SK-N-SH (cell line): Measurements from ENCODE around the gene BCAT1. TPM values are rescaled to one million over a fixed set of nuclear protein-coding genes. Genes with fewer than 3 reads are reported as not detected.

Experiments used
- CTCF ChIA-PET: fragments of 300-600, 350-600 bp; formaldehyde crosslinking; extraction: SDS; loops from one replicate; lab custom pipeline; 2021; lab: Yijun Ruan, JAX
- POLR2A ChIA-PET: fragments of 350-600 bp; sonication (Branson Sonifier 250); formaldehyde crosslinking; extraction: SDS; loops from one replicate; lab custom pipeline; 2020; ENCODE audit warnings: antibody characterized with exemption, inconsistent platforms; lab: Yijun Ruan, JAX
- DNase-seq: peaks from one replicate; pipeline ENCODE4 v3.0.0; 2012
- H2AFZ ChIP-seq: fragments of 200-600 bp; sonication (generic); 2 replicates; pipeline ENCODE4 v1.8.1; 2016; ENCODE audit warnings: antibody characterized with exemption, mild to moderate bottlenecking, low read depth
- H3F3A ChIP-seq: fragments of 200-600 bp; sonication (generic); replicated peaks from 2 replicates; pipeline ENCODE3; 2016; ENCODE audit warnings: antibody characterized with exemption, mild to moderate bottlenecking; ENCODE audit not compliant: insufficient read depth
- H3K27ac ChIP-seq, 2 experiments: fragments of 200-500 bp in 1 of 2; fragments of 200-600 bp in 1 of 2; sonication (Bioruptor generic) in 1 of 2; sonication (generic), shearing (Covaris generic) in 1 of 2; 2 replicates each; pipeline versions ENCODE4 v1.5.1 to v1.6.1; 2014 to 2016; ENCODE audit warnings: low read depth in 2 of 2, inconsistent platforms in 1 of 2, low read length in 1 of 2, mild to moderate bottlenecking in 1 of 2, mixed read lengths in 1 of 2
- H3K27me3 ChIP-seq: fragments of 200-600 bp; sonication (generic), shearing (Covaris generic); 2 replicates; pipeline ENCODE4 v1.6.1; 2016; ENCODE audit warnings: mixed run types; ENCODE audit not compliant: insufficient read depth
- H3K36me3 ChIP-seq, 2 experiments: fragments of 200-500 bp in 1 of 2; fragments of 200-600 bp in 1 of 2; sonication (Bioruptor generic) in 1 of 2; sonication (generic) in 1 of 2; replicated peaks in 1 of 2; 2 replicates each; pipeline versions ENCODE3 to v1.5.1; 2014 to 2016; ENCODE audit warnings: low read length in 1 of 2, mild to moderate bottlenecking in 1 of 2; ENCODE audit not compliant: insufficient read depth in 2 of 2, control insufficient read depth in 1 of 2
- H3K4me1 ChIP-seq, 2 experiments: fragments of 200-500 bp in 1 of 2; fragments of 200-600 bp in 1 of 2; sonication (Bioruptor generic) in 1 of 2; sonication (generic), shearing (Covaris generic) in 1 of 2; 2 replicates each; pipeline versions ENCODE4 v1.5.1 to v1.6.1; 2014 to 2016; ENCODE audit warnings: low read depth in 1 of 2, low read length in 1 of 2, mixed run types in 1 of 2; ENCODE audit not compliant: insufficient read depth in 2 of 2, control insufficient read depth in 1 of 2
- H3K4me2 ChIP-seq: fragments of 200-600 bp; sonication (generic), shearing (Covaris generic); 2 replicates; pipeline ENCODE4 v1.6.1; 2017; ENCODE audit warnings: mixed run types
- H3K4me3 ChIP-seq, 2 experiments: fragments of 200-500 bp in 1 of 2; fragments of 200-600 bp in 1 of 2; sonication (Bioruptor generic) in 1 of 2; sonication (generic), shearing (Covaris generic) in 1 of 2; 2 replicates each; pipeline versions ENCODE4 v1.5.1 to v1.8.1; 2014 to 2016; ENCODE audit warnings: low read depth in 2 of 2, inconsistent platforms in 1 of 2, low read length in 1 of 2, mild to moderate bottlenecking in 1 of 2, mixed read lengths in 1 of 2, moderate library complexity in 1 of 2
- H3K79me2 ChIP-seq: fragments of 200-600 bp; sonication (generic); 2 replicates; pipeline ENCODE4 v1.8.1; 2017; ENCODE audit warnings: mild to moderate bottlenecking; ENCODE audit not compliant: insufficient read depth
- H3K9ac ChIP-seq: fragments of 200-600 bp; sonication (generic); 2 replicates; pipeline ENCODE4 v1.6.1; 2017; ENCODE audit warnings: mixed run types
- H3K9me2 ChIP-seq: fragments of 200-600 bp; sonication (generic); 2 replicates; pipeline ENCODE4 v1.6.1; 2017; ENCODE audit warnings: mixed run types
- H3K9me3 ChIP-seq: fragments of 200-600 bp; sonication (generic); 2 replicates; pipeline ENCODE4 v1.6.1; 2017; ENCODE audit warnings: mixed run types, mild to moderate bottlenecking, moderate library complexity
- H4K20me1 ChIP-seq: fragments of 200-600 bp; sonication (generic); 2 replicates; pipeline ENCODE4 v1.6.1; 2017; ENCODE audit warnings: mild to moderate bottlenecking, mixed run types; ENCODE audit not compliant: insufficient read depth
- ELF1 ChIP-seq: IDR thresholded peaks from 2 replicates; pipeline ENCODE4 v1.4.0; 2012
- FOSL2 ChIP-seq: IDR thresholded peaks from 2 replicates; pipeline ENCODE4 v1.4.0; 2012; ENCODE audit warnings: low read depth, mild to moderate bottlenecking, moderate library complexity, borderline replicate concordance
- GABPA ChIP-seq: IDR thresholded peaks from 2 replicates; pipeline ENCODE4 v1.4.0; 2012; ENCODE audit warnings: low read depth, mild to moderate bottlenecking
- MEF2A ChIP-seq: IDR thresholded peaks from 2 replicates; pipeline ENCODE4 v1.4.0; 2012; ENCODE audit warnings: low read depth, borderline replicate concordance
- MXI1 ChIP-seq: IDR thresholded peaks from 2 replicates; pipeline ENCODE4 v1.6.1; 2012; ENCODE audit warnings: mild to moderate bottlenecking, low read depth, low read length, improper control_type of control experiment
- NFIC ChIP-seq: IDR thresholded peaks from 2 replicates; pipeline ENCODE4 v1.4.0; 2012; ENCODE audit warnings: borderline replicate concordance
- NRF1 ChIP-seq: IDR thresholded peaks from 2 replicates; pipeline ENCODE4 v1.6.1; 2012; ENCODE audit warnings: low read depth, mild to moderate bottlenecking, low read length
- POLR2AphosphoS5 ChIP-seq: IDR thresholded peaks from 2 replicates; pipeline ENCODE4 v1.6.1; 2012; ENCODE audit warnings: low read depth, low read length
- TAF1 ChIP-seq: IDR thresholded peaks from 2 replicates; pipeline ENCODE4 v1.6.1; 2012; ENCODE audit warnings: low read depth, mild to moderate bottlenecking, low read length, moderate library complexity, borderline replicate concordance
- TCF12 ChIP-seq: IDR thresholded peaks from 2 replicates; pipeline ENCODE4 v1.4.0; 2012
- TEAD4 ChIP-seq: IDR thresholded peaks from 2 replicates; pipeline ENCODE4 v1.4.0; 2012; ENCODE audit warnings: mild to moderate bottlenecking, borderline replicate concordance; ENCODE audit not compliant: insufficient read depth
- WGBS: methylation state at CpG from one replicate; pipeline ENCODE4 v1.1.6; 2017; ENCODE audit warnings: low lambda C conversion rate; 5-methylcytosine and 5-hydroxymethylcytosine counted together
- polyA plus RNA-seq, 3 experiments: library from polyadenylated mRNA; depleted of rRNA; stranded (reverse); fragments of >200 nt; gene quantifications; 2 replicates each; pipeline ENCODE4 v1.2.3, GENCODE V29; 2012
- TF ChIP-seq, protein P1 (sequence below): IDR thresholded peaks from 2 replicates; pipeline ENCODE4 v1.4.0; 2012; ENCODE audit warnings: low read depth
- TF ChIP-seq, protein P2 (sequence below): IDR thresholded peaks from 2 replicates; pipeline ENCODE4 v1.4.0; 2012; ENCODE audit warnings: low read depth, borderline replicate concordance

BCAT1 gene
- polyA plus RNA-seq, 1 of the 3 experiments (the other 2 are of a cell fraction) = 7.7 TPM

DNA sequence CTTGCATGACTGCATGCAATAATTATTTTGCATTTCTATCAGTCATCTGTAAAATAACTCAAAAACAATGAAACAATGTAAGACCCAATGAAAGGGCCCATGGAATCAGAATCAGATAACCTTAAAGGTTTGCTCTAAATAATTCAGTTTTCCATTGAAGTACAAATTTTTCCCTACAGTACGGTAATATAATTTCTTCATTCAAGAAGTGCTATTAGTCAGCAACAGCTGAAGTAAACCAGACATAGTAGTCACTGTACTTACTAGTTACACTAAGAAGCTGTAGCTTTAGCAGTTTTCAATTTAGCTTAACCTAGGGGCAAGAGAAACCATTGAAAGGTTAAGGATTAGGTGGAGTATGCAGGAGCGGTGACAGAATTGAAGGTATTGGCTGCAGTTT, 43.5 kb downstream of the BCAT1 start:
- Histone ChIP-seq H4K20me1 (0 out of 2 replicates have a peak, but pooled peaks cover 5% of the 10 kb centered on the region), H3F3A (peaks cover 31% of the 10 kb centered on the region), H3K4me2 (0 out of 2 replicates have a peak overlapping the region, but pooled peaks have one; percentile 11), H3K27ac (peak overlapping the region in 1 of 2 experiments; percentile 26; a peak in 2 of 4 replicates), H3K4me3 (no peak overlapping the region), H3K27me3 (no peaks in the 10 kb centered on the region), H3K79me2 (peaks cover 89% of the 10 kb centered on the region), H3K36me3 (peaks cover 0 to 22% of the 10 kb centered on the region in 2 experiments), H3K4me1 (peaks cover 6 to 34% of the 10 kb centered on the region in 2 experiments; a peak in 3 of 4 replicates), H3K9me3 (no peaks in the 10 kb centered on the region), H3K9ac (no peak overlapping the region), H2AFZ (no peak overlapping the region), H3K9me2 (no peaks in the 10 kb centered on the region)
- WGBS = 48% methylated on average over 2 of the region's 2 CpGs
- CTCF ChIA-PET = no interaction called here
- no peak for DNase-seq
- no peak for TF ChIP-seq NFIC
- peak; percentile 59 for TF ChIP-seq TCF12
- POLR2A ChIA-PET = no interaction called here

DNA sequence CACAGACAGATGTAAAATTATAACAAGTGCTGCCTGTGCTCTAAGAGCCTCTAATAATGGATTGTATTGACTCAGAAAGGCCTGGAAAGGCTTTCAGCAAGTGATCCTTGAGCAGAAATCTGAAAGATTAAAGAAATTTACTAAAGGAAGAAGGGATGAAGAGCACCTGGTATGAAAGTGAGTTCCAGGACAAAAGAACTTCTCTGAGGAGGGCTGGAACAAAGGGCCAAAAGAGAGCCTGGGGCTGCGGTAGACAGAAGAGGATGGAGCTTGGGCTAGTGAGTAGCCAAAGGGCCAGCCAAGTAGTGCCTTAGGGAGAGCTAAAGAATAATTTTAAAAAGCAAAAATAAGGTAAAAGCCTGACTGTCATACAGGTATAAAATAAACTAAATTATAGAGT, 44.0 kb downstream of the BCAT1 start:
- CTCF ChIA-PET = no interaction called here
- POLR2A ChIA-PET = no interaction called here
- no peak overlapping the region for H3K4me3 ChIP-seq
- peaks cover 33% of the 10 kb centered on the region for H3F3A ChIP-seq
- no peak overlapping the region for H3K9ac ChIP-seq
- no peak for DNase-seq
- H3K4me1 ChIP-seq = peaks cover 6 to 36% of the 10 kb centered on the region in 2 experiments; a peak in 3 of 4 replicates
- peaks cover 0 to 18% of the 10 kb centered on the region in 2 experiments for H3K36me3 ChIP-seq
- 0 out of 2 replicates have a peak, but pooled peaks cover 5% of the 10 kb centered on the region for H4K20me1 ChIP-seq
- WGBS = 93% methylated on average over 1 of the region's 1 CpG
- peak overlapping the region in 1 of 2 experiments; percentile 26; a peak in 2 of 4 replicates for H3K27ac ChIP-seq
- TF ChIP-seq, protein P1, sequence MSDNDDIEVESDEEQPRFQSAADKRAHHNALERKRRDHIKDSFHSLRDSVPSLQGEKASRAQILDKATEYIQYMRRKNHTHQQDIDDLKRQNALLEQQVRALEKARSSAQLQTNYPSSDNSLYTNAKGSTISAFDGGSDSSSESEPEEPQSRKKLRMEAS = no peak
- no peak for TF ChIP-seq POLR2AphosphoS5
- no peak for TF ChIP-seq FOSL2
- no peak for TF ChIP-seq NRF1
- no peak for TF ChIP-seq MXI1
- no peak for TF ChIP-seq ELF1
- no peak for TF ChIP-seq MEF2A
- H3K9me2 ChIP-seq = no peaks in the 10 kb centered on the region
- H3K9me3 ChIP-seq = no peaks in the 10 kb centered on the region
- no peak overlapping the region for H2AFZ ChIP-seq
- H3K27me3 ChIP-seq = no peaks in the 10 kb centered on the region
- H3K79me2 ChIP-seq = peaks cover 90% of the 10 kb centered on the region
- H3K4me2 ChIP-seq = no peak overlapping the region

DNA sequence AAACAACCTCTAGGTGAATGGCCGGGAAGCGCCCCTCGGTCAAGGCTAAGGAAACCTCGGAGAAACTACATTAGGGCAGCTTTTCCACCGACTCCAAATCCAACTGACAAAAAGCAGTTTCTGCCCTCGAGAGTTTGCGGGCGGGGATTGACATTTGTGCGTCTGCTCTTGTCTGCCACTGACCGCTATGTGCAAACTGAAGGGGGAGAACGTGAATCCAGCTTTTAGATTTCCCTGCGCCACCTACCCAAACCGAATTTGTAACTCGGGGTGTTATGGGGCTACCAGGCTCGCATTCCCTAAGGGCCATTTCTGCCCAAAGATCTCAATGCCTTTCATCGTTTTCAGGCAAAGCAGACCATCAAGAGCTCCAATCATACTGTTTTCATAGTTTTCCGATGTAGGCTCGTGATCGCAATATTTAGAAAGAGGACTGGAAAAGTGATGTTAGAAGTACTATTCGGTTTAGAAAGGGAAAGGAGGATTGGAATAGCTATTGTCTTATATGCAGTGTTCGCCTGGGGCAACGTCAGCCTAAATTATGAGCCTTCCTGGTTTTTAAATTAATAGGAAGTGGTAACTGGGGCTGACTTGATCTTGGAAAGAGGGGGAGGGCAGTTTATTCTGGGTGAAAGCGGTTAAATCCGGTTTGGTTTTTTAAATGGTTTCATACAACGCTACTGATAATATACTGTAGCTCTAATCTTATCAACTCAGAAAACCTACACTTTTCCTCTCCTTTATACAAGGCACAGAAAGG, 45.4 kb downstream of the BCAT1 start:
- H3F3A ChIP-seq = peaks cover 34% of the 10 kb centered on the region
- 94% methylated on average over 25 of the region's 25 CpGs for WGBS
- TF ChIP-seq, protein P2, sequence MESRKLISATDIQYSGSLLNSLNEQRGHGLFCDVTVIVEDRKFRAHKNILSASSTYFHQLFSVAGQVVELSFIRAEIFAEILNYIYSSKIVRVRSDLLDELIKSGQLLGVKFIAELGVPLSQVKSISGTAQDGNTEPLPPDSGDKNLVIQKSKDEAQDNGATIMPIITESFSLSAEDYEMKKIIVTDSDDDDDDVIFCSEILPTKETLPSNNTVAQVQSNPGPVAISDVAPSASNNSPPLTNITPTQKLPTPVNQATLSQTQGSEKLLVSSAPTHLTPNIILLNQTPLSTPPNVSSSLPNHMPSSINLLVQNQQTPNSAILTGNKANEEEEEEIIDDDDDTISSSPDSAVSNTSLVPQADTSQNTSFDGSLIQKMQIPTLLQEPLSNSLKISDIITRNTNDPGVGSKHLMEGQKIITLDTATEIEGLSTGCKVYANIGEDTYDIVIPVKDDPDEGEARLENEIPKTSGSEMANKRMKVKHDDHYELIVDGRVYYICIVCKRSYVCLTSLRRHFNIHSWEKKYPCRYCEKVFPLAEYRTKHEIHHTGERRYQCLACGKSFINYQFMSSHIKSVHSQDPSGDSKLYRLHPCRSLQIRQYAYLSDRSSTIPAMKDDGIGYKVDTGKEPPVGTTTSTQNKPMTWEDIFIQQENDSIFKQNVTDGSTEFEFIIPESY = no peak
- TF ChIP-seq ELF1 (no peak), FOSL2 (no peak), MXI1 (no peak), POLR2AphosphoS5 (no peak), TCF12 (no peak), TAF1 (no peak), TEAD4 (no peak), NFIC (no peak), MEF2A (no peak), GABPA (no peak)
- TF ChIP-seq, protein P1 = no peak
- no peak overlapping the region for H3K4me3 ChIP-seq
- H3K4me2 ChIP-seq = no peak overlapping the region
- no peaks in the 10 kb centered on the region for H3K9me3 ChIP-seq
- H3K4me1 ChIP-seq = peaks cover 6 to 36% of the 10 kb centered on the region in 2 experiments; a peak in 3 of 4 replicates
- no peaks in the 10 kb centered on the region for H3K9me2 ChIP-seq
- DNase-seq = no peak
- peaks cover 90% of the 10 kb centered on the region for H3K79me2 ChIP-seq
- no peak overlapping the region for H3K27ac ChIP-seq
- no peak overlapping the region for H2AFZ ChIP-seq
- POLR2A ChIA-PET = no interaction called here
- H3K9ac ChIP-seq = no peak overlapping the region
- CTCF ChIA-PET = no interaction called here
- peaks cover 0 to 8% of the 10 kb centered on the region in 2 experiments for H3K36me3 ChIP-seq
- H4K20me1 ChIP-seq = 0 out of 2 replicates have a peak, but pooled peaks cover 5% of the 10 kb centered on the region
- H3K27me3 ChIP-seq = no peaks in the 10 kb centered on the region
